GM23338 (cell line): Measurements from ENCODE around the gene CST3.

Source experiments
- EZH2phosphoT487 ChIP-seq: fragments of 200-600 bp; sonication (generic); IDR thresholded peaks from one replicate; pipeline ENCODE4 v1.8.1; 2018; ENCODE audit warnings: antibody characterized with exemption; ENCODE audit not compliant: unreplicated experiment
- POLR2AphosphoS5 ChIP-seq: IDR thresholded peaks from 2 replicates; pipeline ENCODE4 v1.6.1; 2016; ENCODE audit warnings: antibody characterized with exemption, low read depth
- TF ChIP-seq, protein P1 (sequence below), 2 experiments: fragments of 200-600 bp in 1 of 2; sonication (generic) in 1 of 2; conservative IDR thresholded peaks; 2 replicates each; pipeline versions ENCODE4 v1.5.1 to v1.6.1; 2016 to 2017; ENCODE audit warnings: antibody characterized with exemption in 2 of 2, low read depth in 2 of 2, mild to moderate bottlenecking in 2 of 2, moderate library complexity in 1 of 2

- TF ChIP-seq, protein P1, sequence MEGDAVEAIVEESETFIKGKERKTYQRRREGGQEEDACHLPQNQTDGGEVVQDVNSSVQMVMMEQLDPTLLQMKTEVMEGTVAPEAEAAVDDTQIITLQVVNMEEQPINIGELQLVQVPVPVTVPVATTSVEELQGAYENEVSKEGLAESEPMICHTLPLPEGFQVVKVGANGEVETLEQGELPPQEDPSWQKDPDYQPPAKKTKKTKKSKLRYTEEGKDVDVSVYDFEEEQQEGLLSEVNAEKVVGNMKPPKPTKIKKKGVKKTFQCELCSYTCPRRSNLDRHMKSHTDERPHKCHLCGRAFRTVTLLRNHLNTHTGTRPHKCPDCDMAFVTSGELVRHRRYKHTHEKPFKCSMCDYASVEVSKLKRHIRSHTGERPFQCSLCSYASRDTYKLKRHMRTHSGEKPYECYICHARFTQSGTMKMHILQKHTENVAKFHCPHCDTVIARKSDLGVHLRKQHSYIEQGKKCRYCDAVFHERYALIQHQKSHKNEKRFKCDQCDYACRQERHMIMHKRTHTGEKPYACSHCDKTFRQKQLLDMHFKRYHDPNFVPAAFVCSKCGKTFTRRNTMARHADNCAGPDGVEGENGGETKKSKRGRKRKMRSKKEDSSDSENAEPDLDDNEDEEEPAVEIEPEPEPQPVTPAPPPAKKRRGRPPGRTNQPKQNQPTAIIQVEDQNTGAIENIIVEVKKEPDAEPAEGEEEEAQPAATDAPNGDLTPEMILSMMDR (conservative IDR thresholded peaks at IDR 0.05; ENCODE audit: low read depth in 2 of 2): no peak
- TF ChIP-seq POLR2AphosphoS5: no peak
- no peak for TF ChIP-seq EZH2phosphoT487
Measured at GRCh38 chr20:23634985-23635767, 2.6 kb downstream of the CST3 start.
